MCF 10A (cell line): ENCODE measurements around the gene NCDN. TPM values are rescaled to one million over a fixed set of nuclear protein-coding genes. Genes with fewer than 3 reads are reported as not detected.

Experiments
- BruUV-seq: library from RNA; stranded (reverse); fragments of 400-500 nt; replicated peaks from 2 replicates; lab custom pipeline; 2021; lab: Mats Ljungman, UMichigan
- CTCF ChIA-PET: fragments of 300-600 bp; sonication (Branson Sonifier 250); formaldehyde crosslinking; extraction: SDS; loops from one replicate; lab custom pipeline; 2021; ENCODE audit warnings: antibody characterized with exemption, inconsistent platforms; lab: Yijun Ruan, JAX
- POLR2A ChIA-PET: fragments of 300-600, 350-650 bp; sonication (Branson Sonifier 250); formaldehyde crosslinking; extraction: SDS; loops from one replicate; lab custom pipeline; 2020; ENCODE audit warnings: antibody characterized with exemption, inconsistent platforms; lab: Yijun Ruan, JAX
- DNase-seq: peaks from one replicate; pipeline ENCODE4 v3.0.0-alpha.2; 2018; ENCODE audit not compliant: unreplicated experiment
- H3K27ac Mint-ChIP-seq: one replicate; pipeline ENCODE4 v1.8.0; 2022; ENCODE audit warnings: mild to moderate bottlenecking, low read depth, mixed read lengths; ENCODE audit not compliant: unreplicated experiment
- H3K27me3 Mint-ChIP-seq: one replicate; pipeline ENCODE4 v1.8.0; 2022; ENCODE audit warnings: mixed read lengths; ENCODE audit not compliant: insufficient read depth, unreplicated experiment
- H3K36me3 Mint-ChIP-seq: one replicate; pipeline ENCODE4 v1.8.0; 2022; ENCODE audit warnings: mild to moderate bottlenecking, moderate library complexity, mixed read lengths; ENCODE audit not compliant: insufficient read depth, unreplicated experiment
- H3K4me1 Mint-ChIP-seq: one replicate; pipeline ENCODE4 v1.8.0; 2022; ENCODE audit warnings: mixed read lengths; ENCODE audit not compliant: insufficient read depth, unreplicated experiment
- H3K4me3 Mint-ChIP-seq: one replicate; pipeline ENCODE4 v1.8.0; 2022; ENCODE audit warnings: mild to moderate bottlenecking, moderate library complexity, mixed read lengths; ENCODE audit not compliant: unreplicated experiment
- H3K9me3 Mint-ChIP-seq: one replicate; pipeline ENCODE4 v1.8.0; 2022; ENCODE audit warnings: mixed read lengths; ENCODE audit not compliant: unreplicated experiment
- CTCF ChIP-seq: fragments of 200-600 bp; IDR thresholded peaks from one replicate; pipeline ENCODE4 v1.8.0; 2022; ENCODE audit warnings: antibody characterized with exemption, mild to moderate bottlenecking; ENCODE audit not compliant: unreplicated experiment
- intact Hi-C: fragments of 100-400 bp; cut with micrococcal nuclease; formaldehyde crosslinking; loops from 2 replicates; pipeline ENCODE4 v1.14.1; 2022
- total RNA-seq: library from RNA; stranded (reverse); gene quantifications from 2 replicates; pipeline ENCODE4 v1.2.3, GENCODE V29; 2022

Gene NCDN
- total RNA-seq, 1 experiment from 2014 or later, result 31.5 TPM

DNA sequence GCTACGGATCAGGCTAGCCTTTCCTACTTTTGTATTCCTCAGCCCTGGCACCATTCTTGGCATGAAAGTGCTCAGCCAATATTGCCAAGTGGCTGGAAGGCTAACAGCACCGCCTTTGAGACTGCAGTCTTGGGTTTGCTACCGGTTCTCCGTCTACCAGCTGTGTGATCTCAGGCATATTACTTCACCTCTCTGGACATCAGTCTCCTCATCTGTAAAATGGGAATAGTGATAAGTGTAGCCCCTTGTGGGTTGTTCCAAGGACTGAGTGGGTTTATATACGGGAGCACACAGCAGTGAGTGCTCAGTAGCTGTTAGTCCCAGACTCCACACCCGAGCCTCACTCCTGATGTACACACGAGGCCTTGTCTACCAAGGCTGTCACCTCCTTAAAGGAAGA, 29.2 kb downstream of the NCDN start:
- BruUV-seq, result no TSS peak
- no peak overlapping the region for H3K4me3 Mint-ChIP-seq

DNA sequence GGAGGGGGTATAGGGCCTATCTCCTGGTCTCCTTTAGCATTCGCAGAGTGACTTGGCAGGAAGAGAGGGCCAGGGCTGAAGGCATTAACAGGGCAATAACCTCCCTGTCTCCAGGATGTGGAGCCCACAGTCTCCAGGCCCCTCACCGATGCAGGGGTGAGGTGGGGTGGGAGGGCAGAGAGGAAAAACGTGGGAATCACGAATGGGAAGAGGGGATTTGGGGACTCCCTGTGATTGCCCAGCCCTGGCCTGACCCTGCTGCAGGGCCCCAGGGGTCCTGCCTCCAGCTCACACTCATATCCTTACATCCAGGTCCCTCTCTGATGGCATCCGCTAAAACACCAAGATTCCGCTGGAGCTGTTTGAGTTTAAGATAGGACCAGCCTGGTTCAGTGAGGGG, 30.1 kb downstream of the NCDN start:
- Mint-ChIP-seq H3K36me3 (no peaks in the 10 kb centered on the region), H3K4me1 (no peaks in the 10 kb centered on the region), H3K4me3 (no peak overlapping the region), H3K9me3 (no peaks in the 10 kb centered on the region), H3K27me3 (no peaks in the 10 kb centered on the region), H3K27ac (no peak overlapping the region)
- ChIA-PET CTCF (no interaction called here), POLR2A (no interaction called here)
- no peak for TF ChIP-seq CTCF
- BruUV-seq, result no TSS peak
- intact Hi-C loops, result no loop called here
- DNase-seq, result no peak

More for the DNA sequence above, 29.2 kb downstream of the NCDN start:
- ChIA-PET POLR2A (no interaction called here), CTCF (interaction anchor here (0.6 to 1.3 kb wide), 2 partner anchors 16 to 188 kb away, joined by 3 to 4 read pairs; no protein-coding TSS in a partner anchor)
- H3K9me3 Mint-ChIP-seq, result no peaks in the 10 kb centered on the region
- DNase-seq, result no peak
- TF ChIP-seq CTCF, result no peak
- no peaks in the 10 kb centered on the region for H3K4me1 Mint-ChIP-seq
- H3K27me3 Mint-ChIP-seq, result no peaks in the 10 kb centered on the region
- intact Hi-C loops, result no loop called here
- H3K36me3 Mint-ChIP-seq, result no peaks in the 10 kb centered on the region
- H3K27ac Mint-ChIP-seq, result no peak overlapping the region

- Mint-ChIP-seq H3K27ac (no peak overlapping the region), H3K4me1 (no peaks in the 10 kb centered on the region), H3K9me3 (no peaks in the 10 kb centered on the region), H3K4me3 (no peak overlapping the region), H3K27me3 (no peaks in the 10 kb centered on the region), H3K36me3 (no peaks in the 10 kb centered on the region)
- no TSS peak for BruUV-seq
- no peak for DNase-seq
- CTCF ChIA-PET, result no interaction called here
- POLR2A ChIA-PET, result no interaction called here
- intact Hi-C loops, result no loop called here
- no peak for TF ChIP-seq CTCF
Measured at GRCh38 chr1:35588197-35588910, 30.8 kb downstream of the NCDN start.

DNA sequence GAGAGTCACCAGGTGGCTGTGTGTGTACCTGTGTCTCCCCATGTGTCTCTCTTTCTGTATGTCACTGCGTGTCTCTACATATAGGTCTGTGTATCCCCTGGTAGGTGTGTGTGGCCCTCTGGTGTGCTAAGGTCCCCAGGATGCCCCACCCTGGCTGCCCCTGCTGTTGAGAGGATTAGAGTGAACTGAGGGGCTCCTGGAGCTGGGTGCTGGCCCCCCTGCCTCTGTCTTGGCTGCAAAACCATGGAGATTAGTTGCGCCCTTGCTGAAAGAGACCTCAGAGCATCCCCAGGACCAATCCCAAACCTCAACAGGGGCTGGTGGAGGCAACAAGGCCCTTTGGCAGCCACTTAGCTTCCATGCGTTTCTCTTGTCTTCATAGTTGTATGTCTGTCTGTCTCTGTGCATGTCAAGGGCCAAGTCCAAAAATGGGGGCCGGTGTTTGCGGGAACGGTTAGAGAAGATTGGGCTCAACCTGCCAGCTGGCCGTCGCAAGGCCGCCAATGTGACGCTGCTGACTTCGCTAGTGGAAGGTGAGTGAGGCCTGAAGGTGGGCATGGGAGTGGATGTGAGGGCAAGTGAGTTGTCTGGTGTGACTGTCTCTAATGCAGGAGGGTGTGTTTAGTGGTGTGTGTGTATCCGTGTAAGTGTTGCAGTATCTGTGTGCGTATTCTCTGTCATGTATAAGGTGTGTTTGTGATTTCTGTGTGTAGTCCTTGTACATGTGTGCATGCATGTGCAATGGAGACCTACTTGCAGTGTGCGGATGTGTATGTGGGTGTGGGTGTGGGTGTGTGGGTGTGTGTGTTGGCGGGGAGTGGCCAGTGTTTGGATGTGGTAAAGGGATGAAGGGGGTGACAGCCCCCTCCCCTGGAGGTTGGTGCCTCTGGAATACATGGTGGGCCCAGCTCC, 32.2 kb downstream of the NCDN start:
- Mint-ChIP-seq H3K27ac (no peak overlapping the region), H3K9me3 (no peaks in the 10 kb centered on the region), H3K4me1 (no peaks in the 10 kb centered on the region), H3K4me3 (no peak overlapping the region), H3K36me3 (no peaks in the 10 kb centered on the region), H3K27me3 (no peaks in the 10 kb centered on the region)
- ChIA-PET POLR2A (no interaction called here), CTCF (interaction anchor here (1.4 kb wide), 1 partner anchor 138 kb away, joined by 5 read pairs; no protein-coding TSS in a partner anchor)
- no peak for DNase-seq
- BruUV-seq, result no TSS peak
- TF ChIP-seq CTCF, result no peak
- intact Hi-C loops, result no loop called here
